DMS79 (cell line): ENCODE measurements around the gene ZSCAN18.

ENCODE experiments used
- DNase-seq: peaks from one replicate; lab custom pipeline; 2025; lab: John Stamatoyannopoulos, UW

The ZSCAN18 gene

GRCh38 chr19:58044391-58044790 lies 53.6 kb downstream of the ZSCAN18 start:
- DNase-seq, result no peak

DNA sequence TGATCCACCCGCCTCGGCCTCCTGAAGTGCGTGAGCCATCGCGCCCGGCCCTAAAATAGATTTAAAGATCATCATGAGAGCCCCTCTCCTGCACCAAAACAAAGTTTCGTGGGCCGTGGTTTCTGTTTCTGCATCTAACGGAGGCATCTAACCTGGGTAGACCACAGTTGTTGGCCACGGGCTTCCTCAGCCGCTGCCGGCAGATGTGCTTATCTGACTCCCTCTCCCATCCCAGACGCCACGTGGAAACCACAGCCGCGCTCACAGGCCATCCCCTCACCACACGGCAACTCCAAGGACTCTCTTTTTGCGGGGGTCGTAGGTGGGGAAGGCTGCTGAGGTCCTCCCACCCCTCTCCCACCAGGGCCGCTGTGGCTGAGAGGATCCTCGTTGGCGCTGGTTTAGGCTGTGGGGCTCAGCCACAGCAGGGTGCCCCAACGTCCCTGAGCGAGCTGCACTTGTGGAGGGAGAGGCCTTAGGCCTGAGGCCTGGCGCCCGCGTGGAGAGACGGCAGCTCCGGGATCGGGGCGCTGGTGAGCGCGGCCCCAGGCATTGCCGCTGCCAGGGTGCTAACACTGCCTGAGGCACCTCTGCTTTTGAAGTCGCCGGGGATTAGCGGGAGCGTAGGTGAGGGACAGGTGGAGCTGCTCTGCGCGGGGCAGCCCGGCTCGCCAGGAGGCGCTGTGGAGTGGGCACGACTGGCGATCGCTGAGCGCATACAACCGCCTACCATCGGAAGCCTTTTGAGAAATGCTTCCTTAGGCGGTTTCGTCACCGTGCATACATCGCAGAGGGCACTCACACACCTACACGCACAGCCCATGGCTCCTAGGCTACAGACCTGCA lies 55.3 kb downstream of the ZSCAN18 start:
- no peak for DNase-seq

DNA sequence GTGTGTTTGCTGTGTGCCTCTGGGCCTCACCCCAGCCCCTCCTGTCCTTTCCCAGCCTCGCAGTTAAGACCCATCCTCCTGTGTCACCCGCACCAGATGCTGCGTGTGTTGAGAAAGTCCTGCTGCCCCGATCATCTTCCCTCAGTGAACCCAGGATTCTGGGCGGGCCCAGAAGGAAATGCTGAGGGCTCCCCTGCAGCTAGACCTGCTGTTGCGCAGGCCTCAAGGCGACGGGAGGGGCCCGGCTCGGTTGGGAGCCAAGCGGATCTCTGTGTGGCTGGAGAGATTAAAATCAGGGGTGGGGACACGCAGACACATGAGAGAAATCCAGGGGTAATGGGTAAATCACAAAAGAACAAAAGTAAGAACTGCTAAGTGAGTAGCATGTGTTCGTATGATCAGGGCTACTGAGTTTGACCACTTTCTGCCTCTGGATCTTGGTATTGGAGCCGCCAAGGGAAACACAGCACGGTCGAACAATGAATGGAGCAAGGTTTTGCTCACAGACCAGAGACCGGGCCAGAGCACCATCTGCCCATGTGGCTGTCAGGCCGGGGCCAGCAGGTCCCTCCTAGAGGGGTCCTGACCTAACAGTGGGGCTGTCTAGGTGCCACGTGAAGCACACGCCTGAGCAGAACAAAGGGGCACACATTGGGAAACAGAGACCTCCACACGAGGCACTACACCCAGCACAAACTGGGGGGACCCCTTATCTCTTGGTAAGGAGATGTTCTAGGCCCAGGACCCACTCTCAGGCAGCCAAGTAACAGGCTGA lies 57.1 kb downstream of the ZSCAN18 start:
- DNase-seq, result no peak

- no peak for DNase-seq
Observed at GRCh38 chr19:58038688-58039204, 59.3 kb downstream of the ZSCAN18 start.

DNA sequence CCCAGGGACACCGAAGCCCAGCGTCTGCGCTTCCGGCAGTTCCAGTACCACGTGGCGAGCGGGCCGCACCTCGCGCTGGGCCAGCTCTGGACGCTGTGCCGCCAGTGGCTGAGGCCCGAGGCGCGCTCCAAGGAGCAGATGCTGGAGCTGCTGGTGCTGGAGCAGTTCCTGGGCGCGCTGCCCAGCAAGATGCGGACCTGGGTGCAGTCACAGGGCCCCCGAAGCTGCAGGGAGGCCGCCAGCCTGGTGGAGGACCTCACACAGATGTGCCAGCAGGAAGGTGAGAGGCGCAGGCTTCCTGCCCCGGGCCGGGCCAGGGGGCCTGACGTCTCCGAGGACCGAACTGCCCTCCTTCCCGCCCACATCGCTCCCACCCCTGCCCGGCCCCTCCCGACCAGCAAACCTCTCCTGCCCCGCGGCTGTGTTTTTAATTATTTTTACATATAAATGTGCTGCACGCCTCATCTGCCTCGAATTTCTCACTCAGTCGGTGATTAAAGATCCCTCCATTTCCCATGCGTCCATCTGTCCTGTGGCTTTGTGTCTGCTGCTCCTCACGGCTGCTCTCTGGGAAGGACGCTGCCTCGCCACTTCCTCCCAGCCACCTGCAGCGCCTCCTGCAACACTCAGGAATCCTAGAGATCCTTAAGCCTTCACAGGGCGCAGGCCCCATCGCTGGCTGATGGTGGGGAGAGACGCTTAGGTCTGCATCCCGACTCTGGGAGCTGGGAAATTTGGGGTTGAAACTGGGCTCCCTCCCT lies 59.9 kb downstream of the ZSCAN18 start:
- DNase-seq, result peak; percentile 17

DNA sequence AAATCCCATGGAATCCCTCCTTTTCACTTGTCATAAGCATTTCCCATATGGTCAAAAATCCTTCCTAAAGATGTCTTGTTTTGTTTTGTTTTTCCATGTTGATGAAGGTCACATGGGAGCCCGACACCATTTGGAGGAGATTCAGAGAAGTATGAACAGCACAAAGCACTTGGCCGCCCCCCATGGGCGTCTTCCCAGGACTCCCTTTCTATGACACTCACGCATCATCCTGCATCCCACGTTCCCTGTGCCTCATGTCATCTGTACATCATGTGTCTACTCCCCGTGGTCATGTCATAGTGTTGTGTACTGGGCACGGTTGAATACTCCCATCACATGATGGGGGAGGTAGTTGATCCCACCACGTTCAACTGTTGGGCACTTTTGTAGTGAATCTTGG lies 62.2 kb downstream of the ZSCAN18 start:
- no peak for DNase-seq

- DNase-seq, result no peak
Observed at GRCh38 chr19:58034477-58034793, 63.6 kb downstream of the ZSCAN18 start.
